Measurements from ENCODE around the gene TTC28.

GRCh38 chr22:28063656-28064055 lies 616.0 kb downstream of the TTC28 start:
- no peak for TF ChIP-seq POLR2A (IDR thresholded peaks at IDR 0.05)
- TF ChIP-seq, protein P1, sequence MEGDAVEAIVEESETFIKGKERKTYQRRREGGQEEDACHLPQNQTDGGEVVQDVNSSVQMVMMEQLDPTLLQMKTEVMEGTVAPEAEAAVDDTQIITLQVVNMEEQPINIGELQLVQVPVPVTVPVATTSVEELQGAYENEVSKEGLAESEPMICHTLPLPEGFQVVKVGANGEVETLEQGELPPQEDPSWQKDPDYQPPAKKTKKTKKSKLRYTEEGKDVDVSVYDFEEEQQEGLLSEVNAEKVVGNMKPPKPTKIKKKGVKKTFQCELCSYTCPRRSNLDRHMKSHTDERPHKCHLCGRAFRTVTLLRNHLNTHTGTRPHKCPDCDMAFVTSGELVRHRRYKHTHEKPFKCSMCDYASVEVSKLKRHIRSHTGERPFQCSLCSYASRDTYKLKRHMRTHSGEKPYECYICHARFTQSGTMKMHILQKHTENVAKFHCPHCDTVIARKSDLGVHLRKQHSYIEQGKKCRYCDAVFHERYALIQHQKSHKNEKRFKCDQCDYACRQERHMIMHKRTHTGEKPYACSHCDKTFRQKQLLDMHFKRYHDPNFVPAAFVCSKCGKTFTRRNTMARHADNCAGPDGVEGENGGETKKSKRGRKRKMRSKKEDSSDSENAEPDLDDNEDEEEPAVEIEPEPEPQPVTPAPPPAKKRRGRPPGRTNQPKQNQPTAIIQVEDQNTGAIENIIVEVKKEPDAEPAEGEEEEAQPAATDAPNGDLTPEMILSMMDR (IDR thresholded peaks at IDR 0.05): no peak
